ENCODE data around the gene RAVER2.

DNA sequence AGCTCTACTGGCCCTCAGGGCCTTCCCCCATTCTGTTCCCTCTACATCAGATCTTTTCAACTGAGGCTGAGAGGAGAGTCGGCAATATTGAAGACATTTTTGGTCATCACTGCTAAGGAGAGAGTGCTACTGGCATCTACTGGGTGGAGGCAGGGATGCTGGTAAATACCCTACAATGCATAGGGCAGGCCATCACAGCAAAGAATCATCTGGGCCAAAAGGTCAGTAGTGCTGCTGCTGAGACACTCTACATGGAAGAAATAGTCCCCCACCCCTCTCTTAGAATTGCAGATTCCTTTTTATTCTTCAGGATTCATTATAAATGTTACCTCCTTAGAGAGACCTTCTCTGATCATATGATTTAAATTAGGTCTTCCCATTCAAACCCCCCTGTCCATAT is 127.2 kb downstream of the RAVER2 start:
- no peak for TF ChIP-seq TAF1 (IDR thresholded peaks at IDR 0.05; ENCODE audit: low read depth, low read length)
- no peak for TF ChIP-seq POLR2A (IDR thresholded peaks at IDR 0.05; ENCODE audit: low read depth, low read length)

Measured in GM12891 (cell line).